ENCODE data around the gene LAMTOR5. TPM values are rescaled to one million over a fixed set of nuclear protein-coding genes. Genes with fewer than 3 reads are reported as not detected.

Gene LAMTOR5
- 100 to 1,000 TPM in 2 of 4 donors, 10 to 100 TPM in 2; 61.2 to 117 (median 91.4) TPM for total RNA-seq
- 100 to 1,000 TPM; 249 to 543 (median 418) TPM for polyA plus RNA-seq

GRCh38 chr1:110407260-110408210 is at the start of gene LAMTOR5:
TSS of gene LAMTOR5 (minus strand) at chr1:110407694. CDS start at chr1:110407620, 74 bp downstream.
- Histone ChIP-seq H3K27ac (peak within 1 kb of the TSS; percentile 91 to 98 (median 93)), H3K36me3 (peaks cover 5 to 34% (median 25%) of the 10 kb centered on the region in 4 donors), H3K27me3 (no peaks in the 10 kb centered on the region), H3K4me1 (peaks cover 0 to 29% (median 17%) of the 10 kb centered on the region in 4 donors), H3K4me3 (peak within 1 kb of the TSS; percentile 77 to 99 (median 86)), H3K9me3 (no peaks in the 10 kb centered on the region)
- DNase-seq, result peak; percentile 97
- 0 to 1% methylated on average over 76 of the region's 76 CpGs for WGBS, 2 donors
- peak in 2 of 4 donors; percentile 35 to 66 for TF ChIP-seq EP300 (IDR thresholded peaks at IDR 0.05)
- peak; percentile 71 to 92 for TF ChIP-seq POLR2A (IDR thresholded peaks at IDR 0.05)
- peak in 1 of 4 experiments; percentile 11 for TF ChIP-seq CTCF (IDR thresholded peaks at IDR 0.05)
- TF ChIP-seq POLR2AphosphoS5 (IDR thresholded peaks at IDR 0.05), result peak; percentile 95 to 98 (median 96)
- intact Hi-C loops (cut with DNase I), result loop anchor here (1.0 to 5.0 kb wide), 2 partner anchors 68 to 200 kb away; partner anchors contain the start of gene RBM15

GRCh38 chr1:110457206-110457605 is 49.7 kb upstream of the LAMTOR5 start:
- no peak for DNase-seq
- H3K9me3 ChIP-seq, result no peaks in the 10 kb centered on the region
- no peaks in the 10 kb centered on the region for H3K4me1 ChIP-seq
- no peak overlapping the region for H3K4me3 ChIP-seq
- peaks cover 0 to 13% (median 0%) of the 10 kb centered on the region in 3 donors for H3K27me3 ChIP-seq
- WGBS, 2 donors, result 87% methylated on average over 5 of the region's 5 CpGs
- no peaks in the 10 kb centered on the region for H3K36me3 ChIP-seq
- TF ChIP-seq POLR2AphosphoS5 (IDR thresholded peaks at IDR 0.05) (no peak), EP300 (IDR thresholded peaks at IDR 0.05) (no peak), POLR2A (IDR thresholded peaks at IDR 0.05) (no peak), CTCF (IDR thresholded peaks at IDR 0.05) (no peak)
- intact Hi-C loops (cut with DNase I), result no loop called here
- no peak overlapping the region for H3K27ac ChIP-seq

GRCh38 chr1:110455151-110455550 is 47.7 kb upstream of the LAMTOR5 start:
- 79 to 80% methylated on average over 8 of the region's 8 CpGs for WGBS, 2 donors
- DNase-seq, result no peak
- Histone ChIP-seq H3K27ac (no peak overlapping the region), H3K9me3 (no peaks in the 10 kb centered on the region), H3K4me1 (no peaks in the 10 kb centered on the region), H3K36me3 (no peaks in the 10 kb centered on the region), H3K27me3 (peaks cover 0 to 31% (median 0%) of the 10 kb centered on the region in 3 donors), H3K4me3 (no peak overlapping the region)
- TF ChIP-seq EP300 (IDR thresholded peaks at IDR 0.05) (no peak), CTCF (IDR thresholded peaks at IDR 0.05) (no peak), POLR2AphosphoS5 (IDR thresholded peaks at IDR 0.05) (no peak), POLR2A (IDR thresholded peaks at IDR 0.05) (no peak)
- intact Hi-C loops (cut with DNase I), result no loop called here

- no peak for DNase-seq
- intact Hi-C loops (cut with DNase I), result no loop called here
- Histone ChIP-seq H3K9me3 (no peaks in the 10 kb centered on the region), H3K4me1 (no peaks in the 10 kb centered on the region), H3K27ac (no peak overlapping the region), H3K27me3 (peaks cover 0 to 37% (median 0%) of the 10 kb centered on the region in 3 donors), H3K4me3 (no peak overlapping the region), H3K36me3 (no peaks in the 10 kb centered on the region)
- WGBS, 2 donors, result 90 to 93% methylated on average over 1 of the region's 1 CpG
- no peak for TF ChIP-seq EP300 (IDR thresholded peaks at IDR 0.05)
- no peak for TF ChIP-seq POLR2AphosphoS5 (IDR thresholded peaks at IDR 0.05)
- TF ChIP-seq CTCF (IDR thresholded peaks at IDR 0.05), result no peak
- TF ChIP-seq POLR2A (IDR thresholded peaks at IDR 0.05), result no peak
These were observed 46.8 kb upstream of the LAMTOR5 start for GRCh38 chr1:110454328-110454727.

Measured in sigmoid colon (tissue), 7 donors.